ENCODE data around the gene LUC7L3.

DNA sequence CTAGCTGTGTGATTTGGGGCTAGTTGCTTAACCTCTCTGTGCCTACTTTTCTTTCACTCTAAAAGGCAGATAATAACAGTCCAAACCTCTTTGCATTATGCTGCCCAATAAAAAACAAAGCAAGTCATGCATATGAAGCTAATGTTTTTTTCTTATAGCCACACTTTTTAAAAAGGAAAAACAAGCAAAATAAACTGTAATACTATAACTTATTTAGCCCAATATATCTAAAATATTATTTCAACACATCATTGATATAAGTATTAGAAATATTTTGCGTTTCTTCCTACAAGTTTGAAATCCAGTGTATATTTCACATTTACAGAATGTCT is 34.1 kb upstream of the LUC7L3 start:
- no peak for TF ChIP-seq POLR2AphosphoS5 (IDR thresholded peaks at IDR 0.05; ENCODE audit: insufficient read depth, low read depth, low read length)
- no peak for TF ChIP-seq CTCF (IDR thresholded peaks at IDR 0.05; ENCODE audit: extremely low read depth in 1 of 2, insufficient read depth in 1 of 2, low read depth in 1 of 2, low read length in 2 of 2)
- TF ChIP-seq MAX (IDR thresholded peaks at IDR 0.05; ENCODE audit: insufficient read depth, insufficient read length), result no peak
- no peak for TF ChIP-seq GATA2 (IDR thresholded peaks at IDR 0.05; ENCODE audit: insufficient read depth, insufficient read length, low read depth, low read length)
